Esophagus mucosa (tissue), 1 donor: ENCODE measurements around the gene TUBA1C. TPM values are rescaled to one million over a fixed set of nuclear protein-coding genes. Genes with fewer than 3 reads are reported as not detected.

Experiments
- ATAC-seq: fragments of 200-7000 bp; cut with Tn5 transposase; one replicate; pipeline ENCODE4 v1.9.1; 2020
- total RNA-seq: library from RNA; stranded (reverse); gene quantifications from one replicate; pipeline ENCODE4 v1.2.4, GENCODE V29; 2023
- donor health status: DM: yes; HTN: yes; CAD: no.

The TUBA1C gene
- total RNA-seq, 1 donor from 2014 or later = 755 TPM

- ATAC-seq = no peak
These were observed 18.9 kb downstream of the TUBA1C start for GRCh38 chr12:49283541-49284429.

GRCh38 chr12:49284672-49285071 lies 19.8 kb downstream of the TUBA1C start:
- ATAC-seq = no peak

GRCh38 chr12:49287876-49288275 lies 23.0 kb downstream of the TUBA1C start:
- no peak for ATAC-seq

GRCh38 chr12:49288412-49288853 lies 23.6 kb downstream of the TUBA1C start:
- peak; percentile 67 for ATAC-seq

- peak; percentile 58 for ATAC-seq
These were observed 24.2 kb downstream of the TUBA1C start for GRCh38 chr12:49288922-49289555.

GRCh38 chr12:49292729-49293055 lies 27.8 kb downstream of the TUBA1C start:
- ATAC-seq = no peak

GRCh38 chr12:49293056-49293956 lies 28.4 kb downstream of the TUBA1C start:
- ATAC-seq = no peak

- ATAC-seq = no peak
These were observed 29.4 kb downstream of the TUBA1C start for GRCh38 chr12:49294086-49294803.

GRCh38 chr12:49294804-49295081 lies 29.9 kb downstream of the TUBA1C start:
- ATAC-seq = no peak

- ATAC-seq = peak; percentile 27
These were observed 30.4 kb downstream of the TUBA1C start, which contains the start of gene PRPH for GRCh38 chr12:49295082-49295936. Gene PRPH (plus strand): TSS chr12:49295147. CDS start chr12:49295201, 54 bp downstream.

- ATAC-seq = peak; percentile 58
These were observed 31.4 kb downstream of the TUBA1C start for GRCh38 chr12:49296034-49296835.

GRCh38 chr12:49296836-49297694 lies 32.2 kb downstream of the TUBA1C start:
- peak; percentile 69 for ATAC-seq

GRCh38 chr12:49297695-49298060 lies 32.8 kb downstream of the TUBA1C start:
- ATAC-seq = no peak

- no peak for ATAC-seq
These were observed 33.3 kb downstream of the TUBA1C start for GRCh38 chr12:49298160-49298559.

- no peak for ATAC-seq
These were observed 36.9 kb downstream of the TUBA1C start for GRCh38 chr12:49301760-49302159.

- no peak for ATAC-seq
These were observed 39.3 kb downstream of the TUBA1C start for GRCh38 chr12:49304161-49304560.

GRCh38 chr12:49305762-49306510 lies 41.1 kb downstream of the TUBA1C start:
- ATAC-seq = no peak

GRCh38 chr12:49309386-49309785 lies 44.5 kb downstream of the TUBA1C start:
- no peak for ATAC-seq
